ENCODE results near the gene WDPCP. TPM values are rescaled to one million over a fixed set of nuclear protein-coding genes. Genes with fewer than 3 reads are reported as not detected.

WDPCP gene
- total and polyA plus RNA-seq, 2 experiments from 2014 or later = 8.8 to 20.4 TPM

GRCh38 chr2:63346411-63346810 lies 241.9 kb downstream of the WDPCP start (continued):
- TF ChIP-seq ZNF462 (CRISPR knock-in tag; IDR thresholded peaks at IDR 0.05) (no peak), ETS1 (IDR thresholded peaks at IDR 0.05) (no peak), REST (IDR thresholded peaks at IDR 0.05; ENCODE audit: unreplicated experiment) (no peak), POLR2AphosphoS5 (IDR thresholded peaks at IDR 0.05; ENCODE audit: low read depth) (no peak)

GRCh38 chr2:63345285-63345633 lies 243.0 kb downstream of the WDPCP start:
- H3K36me3 Mint-ChIP-seq (ENCODE audit: low read depth) = peaks cover 25% of the 10 kb centered on the region
- no peak for DNase-seq (ENCODE audit: low spot score)
- no peak for ATAC-seq
- Histone ChIP-seq H3K27ac (ENCODE audit: low read depth) (no peak overlapping the region), H3K9me2 (ENCODE audit: insufficient read depth) (no peaks in the 10 kb centered on the region; the same call in 1 of the 2 replicates), H3K36me3 (ENCODE audit: insufficient read depth) (0 out of 2 replicates have a peak, but pooled peaks cover 4% of the 10 kb centered on the region), H3K79me2 (replicated peaks; ENCODE audit: insufficient read depth) (no peaks in the 10 kb centered on the region), H3K4me3 (no peak overlapping the region), H3K27me3 (ENCODE audit: insufficient read depth) (no peaks in the 10 kb centered on the region), H3F3A (replicated peaks; ENCODE audit: low read depth) (no peaks in the 10 kb centered on the region), H3K4me1 (ENCODE audit: insufficient read depth) (peaks cover 8% of the 10 kb centered on the region), H3K4me2 (no peak overlapping the region), H4K20me1 (replicated peaks; ENCODE audit: insufficient read depth) (no peaks in the 10 kb centered on the region), H2AFZ (no peak overlapping the region)
- H3K27ac Mint-ChIP-seq = no peak overlapping the region
- peaks cover 5% of the 10 kb centered on the region for H3K27me3 Mint-ChIP-seq (ENCODE audit: insufficient read depth, low read depth, poor library complexity)
- peaks cover 7% of the 10 kb centered on the region for H3K4me1 Mint-ChIP-seq
- no peak overlapping the region for H3K4me3 Mint-ChIP-seq
- H3K9me3 Mint-ChIP-seq = peaks cover 20% of the 10 kb centered on the region
- TF ChIP-seq EZH2 (IDR thresholded peaks at IDR 0.05; ENCODE audit: low read depth, unreplicated experiment) = no peak
